OCI-LY7 (cell line): Measurements from ENCODE around the gene GALP. TPM values are rescaled to one million over a fixed set of nuclear protein-coding genes. Genes with fewer than 3 reads are reported as not detected.
"Not testable (repeated sequence)": the region's sequence is repeated elsewhere in the genome, so short reads cannot be mapped to it uniquely, and the experiment has no call there.

Experiments used
- BruUV-seq: library from RNA; stranded (reverse); fragments of 400-500 nt; replicated peaks from 2 replicates; lab custom pipeline; 2021; lab: Mats Ljungman, UMichigan
- CTCF ChIA-PET: fragments of 300-600 bp; sonication (Branson Sonifier 250); formaldehyde crosslinking; loops from one replicate; lab custom pipeline; 2022; ENCODE audit warnings: antibody characterized with exemption; ENCODE audit not compliant: unreplicated experiment; lab: Charles Lee
- POLR2A ChIA-PET: fragments of 300-600 bp; sonication (Branson Sonifier 250); formaldehyde crosslinking; loops from one replicate; lab custom pipeline; 2022; ENCODE audit warnings: antibody characterized with exemption; lab: Charles Lee
- DNase-seq: peaks from one replicate; pipeline ENCODE4 v3.0.0-alpha.2; 2015; ENCODE audit warnings: low spot score
- H2AFZ ChIP-seq: fragments of 200-600 bp; sonication (generic), shearing (Covaris generic); 2 replicates; pipeline ENCODE4 v1.6.1; 2014; ENCODE audit warnings: mild to moderate bottlenecking, antibody characterized with exemption, low read length, moderate library complexity
- H3K27ac ChIP-seq: fragments of 200-600 bp; sonication (generic); 2 replicates; pipeline ENCODE4 v1.5.1; 2014; ENCODE audit warnings: mixed run types, low read depth, mild to moderate bottlenecking, moderate library complexity, low read length, inconsistent platforms; ENCODE audit not compliant: poor library complexity, severe bottlenecking
- H3K36me3 ChIP-seq: fragments of 200-600 bp; sonication (generic); 2 replicates; pipeline ENCODE4 v1.6.1; 2014; ENCODE audit warnings: mild to moderate bottlenecking, antibody characterized with exemption, low read length, moderate library complexity, mixed read lengths; ENCODE audit not compliant: insufficient read depth
- H3K4me1 ChIP-seq: fragments of 200-600 bp; sonication (generic); 2 replicates; pipeline ENCODE4 v1.5.1; 2014; ENCODE audit warnings: mild to moderate bottlenecking, low read length; ENCODE audit not compliant: insufficient read depth, poor library complexity, severe bottlenecking
- H3K4me2 ChIP-seq: fragments of 200-600 bp; sonication (generic); 2 replicates; pipeline ENCODE4 v1.6.1; 2014; ENCODE audit warnings: mild to moderate bottlenecking, low read length
- H3K4me3 ChIP-seq: fragments of 200-600 bp; sonication (generic); 2 replicates; pipeline ENCODE4 v1.5.1; 2014; ENCODE audit warnings: mild to moderate bottlenecking, low read depth, low read length; ENCODE audit not compliant: poor library complexity, severe bottlenecking
- H3K79me2 ChIP-seq: fragments of 200-600 bp; sonication (generic); 2 replicates; pipeline ENCODE4 v1.6.1; 2016; ENCODE audit warnings: low read depth, mild to moderate bottlenecking, low read length, moderate library complexity, mixed read lengths; ENCODE audit not compliant: insufficient read depth
- H3K9me2 ChIP-seq: fragments of 200-600 bp; sonication (generic); 2 replicates; pipeline ENCODE4 v1.6.1; 2016; ENCODE audit warnings: mild to moderate bottlenecking, low read length, mixed read lengths; ENCODE audit not compliant: insufficient read depth
- H3K9me3 ChIP-seq: fragments of 200-600 bp; sonication (generic); 2 replicates; pipeline ENCODE4 v1.6.1; 2014; ENCODE audit warnings: mild to moderate bottlenecking, mixed run types, low read length, mixed read lengths
- H4K20me1 ChIP-seq: fragments of 200-600 bp; sonication (generic); 2 replicates; pipeline ENCODE4 v1.6.1; 2014; ENCODE audit warnings: mild to moderate bottlenecking, antibody characterized with exemption, low read length, moderate library complexity, mixed read lengths; ENCODE audit not compliant: insufficient read depth
- CTCF ChIP-seq: fragments of 200-600 bp; sonication (generic); conservative IDR thresholded peaks from 2 replicates; pipeline ENCODE4 v1.5.1; 2014; ENCODE audit warnings: mild to moderate bottlenecking, antibody characterized with exemption, low read length, moderate library complexity, mixed read lengths
- EZH2phosphoT487 ChIP-seq: fragments of 200-600 bp; sonication (generic); IDR thresholded peaks from 2 replicates; pipeline ENCODE4 v1.6.1; 2018; ENCODE audit warnings: low read depth, borderline replicate concordance, mild to moderate bottlenecking, mixed run types, antibody characterized with exemption, low read length, moderate library complexity, mixed read lengths
- intact Hi-C: fragments of 100-400 bp; cut with micrococcal nuclease; formaldehyde crosslinking; loops from one replicate; pipeline ENCODE4 v1.10.0; 2022; ENCODE audit not compliant: unreplicated experiment
- total RNA-seq, 2 experiments: library from RNA; depleted of rRNA in 1 of 2; stranded (reverse); fragments of >200 nt in 1 of 2; shearing (Covaris generic) in 1 of 2; gene quantifications; 2 replicates each; pipeline ENCODE4 v1.2.3, GENCODE V29; 2014 to 2022

The GALP gene
- total RNA-seq, 2 experiments from 2014 or later, result not detected

- H3K4me1 ChIP-seq, result no peaks in the 10 kb centered on the region
- no peak overlapping the region for H3K27ac ChIP-seq
- TF ChIP-seq EZH2phosphoT487, result no peak
- TF ChIP-seq CTCF, result no peak
- no peak overlapping the region for H3K4me2 ChIP-seq
- no peaks in the 10 kb centered on the region for H3K79me2 ChIP-seq
- no peaks in the 10 kb centered on the region for H3K36me3 ChIP-seq
- ChIA-PET CTCF (no interaction called here), POLR2A (no interaction called here)
- no peak for DNase-seq
- no peaks in the 10 kb centered on the region for H3K9me3 ChIP-seq
- H4K20me1 ChIP-seq, result no peaks in the 10 kb centered on the region
- H3K9me2 ChIP-seq, result no peaks in the 10 kb centered on the region
- H2AFZ ChIP-seq, result no peak overlapping the region
- no TSS peak for BruUV-seq
- H3K4me3 ChIP-seq, result no peak overlapping the region
- intact Hi-C loops, result no loop called here
Observed at GRCh38 chr19:56199687-56200086, 23.9 kb downstream of the GALP start.

GRCh38 chr19:56201973-56202372 is 26.2 kb downstream of the GALP start, which contains the start of gene ZSCAN5C:
Gene ZSCAN5C (plus strand): TSS chr19:56202273. CDS start chr19:56205914, 3,641 bp downstream.
- TF ChIP-seq EZH2phosphoT487 (no peak), CTCF (no peak)
- no peak for DNase-seq
- intact Hi-C loops, result loop anchor here (1.0 kb wide), 1 partner anchor 18 kb away; no protein-coding TSS in a partner anchor
- Histone ChIP-seq H3K4me1 (no peaks in the 10 kb centered on the region), H2AFZ (no peak within 1 kb of the TSS), H3K4me2 (no peak within 1 kb of the TSS), H3K27ac (no peak within 1 kb of the TSS), H3K4me3 (no peak within 1 kb of the TSS), H3K9me3 (no peaks in the 10 kb centered on the region), H4K20me1 (no peaks in the 10 kb centered on the region), H3K79me2 (no peaks in the 10 kb centered on the region), H3K36me3 (no peaks in the 10 kb centered on the region), H3K9me2 (no peaks in the 10 kb centered on the region)
- CTCF ChIA-PET, result no interaction called here
- BruUV-seq, result no TSS peak
- POLR2A ChIA-PET, result no interaction called here

- H3K36me3 ChIP-seq, BruUV-seq, POLR2A ChIA-PET, DNase-seq, CTCF ChIA-PET, H3K4me2 ChIP-seq, H3K9me3 ChIP-seq, H2AFZ ChIP-seq, intact Hi-C loops, H3K4me1 ChIP-seq, H3K79me2 ChIP-seq, H4K20me1 ChIP-seq, H3K4me3 ChIP-seq, H3K9me2 ChIP-seq, H3K27ac ChIP-seq: not testable (repeated sequence)
- TF ChIP-seq CTCF, result 0 out of 2 replicates have a peak, but pooled peaks have one; percentile 16
Observed at GRCh38 chr19:56207581-56207980, 31.8 kb downstream of the GALP start.
